ENCODE data around the gene HECTD4. TPM values are rescaled to one million over a fixed set of nuclear protein-coding genes. Genes with fewer than 3 reads are reported as not detected.
"Not testable (repeated sequence)": the region's sequence is repeated elsewhere in the genome, so short reads cannot be mapped to it uniquely, and the experiment has no call there.

Gene HECTD4
- total RNA-seq, 2 donors from 2014 or later, result 50.6 to 73.4 TPM

DNA sequence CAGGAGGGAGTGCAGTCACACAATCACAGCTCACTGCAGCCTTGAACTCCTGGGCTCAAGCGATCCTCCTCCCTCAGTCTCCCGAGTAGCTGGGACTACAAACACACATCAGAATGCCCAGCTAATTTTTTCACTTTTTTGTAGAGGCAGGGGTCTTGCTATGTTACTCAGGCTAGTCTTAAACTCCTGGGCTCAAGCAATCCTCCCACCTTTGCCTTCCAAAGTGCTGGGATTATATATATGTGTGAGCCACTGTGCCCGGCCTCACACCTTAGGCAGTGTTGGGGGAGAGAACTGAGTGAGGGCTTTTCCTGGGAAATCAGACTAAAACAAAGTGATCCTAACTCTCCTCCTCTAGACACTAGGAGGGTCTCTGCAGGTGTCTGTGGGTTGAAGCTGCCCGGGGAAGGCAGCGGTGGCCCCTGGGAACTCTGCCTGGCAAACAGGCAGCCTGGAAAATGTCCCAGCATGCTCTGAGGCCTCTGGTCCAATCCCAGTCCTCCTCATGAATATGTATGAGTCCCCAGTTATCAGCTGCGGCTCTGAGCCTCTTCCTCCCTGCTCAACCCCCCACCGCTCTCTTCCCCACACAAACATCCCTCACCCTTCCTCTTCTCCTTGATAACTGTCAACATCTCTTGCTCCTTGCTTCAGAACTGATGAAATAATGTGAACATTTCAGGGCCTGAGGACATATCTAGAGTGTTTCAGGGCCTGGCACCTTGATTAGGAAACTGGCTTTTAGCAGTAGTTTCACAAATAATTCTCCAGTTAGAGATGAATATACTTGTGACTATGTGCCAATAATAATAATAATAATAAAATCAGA lies 265.8 kb downstream of the HECTD4 start:
- intact Hi-C loops (cut with DNase I), result no loop called here
- Histone ChIP-seq H3K36me3 (no peaks in the 10 kb centered on the region), H3K4me3 (no peak overlapping the region), H3K4me1 (replicated peaks) (peaks cover 5% of the 10 kb centered on the region), H3K27me3 (replicated peaks; ENCODE audit: insufficient read depth) (no peaks in the 10 kb centered on the region), H3K9me3 (no peaks in the 10 kb centered on the region), H3K27ac (peak overlapping the region; percentile 34 to 57)
- TF ChIP-seq POLR2A (IDR thresholded peaks at IDR 0.05) (no peak), POLR2AphosphoS5 (IDR thresholded peaks at IDR 0.05) (no peak)
- TF ChIP-seq, protein P1, sequence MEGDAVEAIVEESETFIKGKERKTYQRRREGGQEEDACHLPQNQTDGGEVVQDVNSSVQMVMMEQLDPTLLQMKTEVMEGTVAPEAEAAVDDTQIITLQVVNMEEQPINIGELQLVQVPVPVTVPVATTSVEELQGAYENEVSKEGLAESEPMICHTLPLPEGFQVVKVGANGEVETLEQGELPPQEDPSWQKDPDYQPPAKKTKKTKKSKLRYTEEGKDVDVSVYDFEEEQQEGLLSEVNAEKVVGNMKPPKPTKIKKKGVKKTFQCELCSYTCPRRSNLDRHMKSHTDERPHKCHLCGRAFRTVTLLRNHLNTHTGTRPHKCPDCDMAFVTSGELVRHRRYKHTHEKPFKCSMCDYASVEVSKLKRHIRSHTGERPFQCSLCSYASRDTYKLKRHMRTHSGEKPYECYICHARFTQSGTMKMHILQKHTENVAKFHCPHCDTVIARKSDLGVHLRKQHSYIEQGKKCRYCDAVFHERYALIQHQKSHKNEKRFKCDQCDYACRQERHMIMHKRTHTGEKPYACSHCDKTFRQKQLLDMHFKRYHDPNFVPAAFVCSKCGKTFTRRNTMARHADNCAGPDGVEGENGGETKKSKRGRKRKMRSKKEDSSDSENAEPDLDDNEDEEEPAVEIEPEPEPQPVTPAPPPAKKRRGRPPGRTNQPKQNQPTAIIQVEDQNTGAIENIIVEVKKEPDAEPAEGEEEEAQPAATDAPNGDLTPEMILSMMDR (IDR thresholded peaks at IDR 0.05), result no peak
- 66% methylated on average over 6 of the region's 7 CpGs for WGBS
- no peak for DNase-seq (ENCODE audit: low spot score)

DNA sequence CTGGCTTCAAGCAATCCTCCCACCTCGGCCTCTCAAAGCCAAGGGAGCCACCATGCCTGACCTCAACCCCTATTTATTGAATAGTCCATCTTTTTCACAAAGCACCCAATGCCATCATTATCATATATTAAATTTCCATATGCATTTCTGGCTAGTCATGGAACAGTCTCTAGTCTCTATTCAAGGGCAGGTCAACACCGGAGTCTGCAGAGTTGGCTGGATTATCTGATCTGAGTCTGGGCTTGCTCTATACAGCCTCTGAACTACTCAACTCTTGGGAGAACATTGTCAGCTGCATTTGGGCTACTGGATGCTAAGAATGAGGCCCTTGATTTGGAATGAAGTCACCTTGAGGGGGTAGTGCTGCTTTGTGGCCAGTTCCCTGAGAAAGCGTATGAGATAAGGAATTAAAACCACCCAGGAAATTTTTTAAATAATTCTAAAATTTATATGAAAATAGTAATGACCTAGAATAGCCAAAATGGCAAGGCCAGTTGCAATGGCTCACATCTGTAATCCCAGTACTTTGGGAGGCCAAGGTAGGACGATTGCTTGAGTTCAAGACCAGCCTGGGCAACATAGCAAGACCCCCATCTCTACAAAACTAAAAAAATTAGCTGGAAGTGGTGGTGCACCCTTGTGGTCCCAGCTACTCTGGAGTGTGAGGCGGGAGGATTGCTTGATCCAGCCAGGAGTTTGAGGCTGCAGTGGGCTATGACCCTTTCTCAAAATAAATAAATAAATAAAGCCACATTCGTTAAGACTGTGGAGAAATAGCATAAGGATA lies 266.8 kb downstream of the HECTD4 start:
- TF ChIP-seq POLR2AphosphoS5 (IDR thresholded peaks at IDR 0.05) (no peak), POLR2A (IDR thresholded peaks at IDR 0.05) (no peak)
- TF ChIP-seq, protein P1 (IDR thresholded peaks at IDR 0.05), result no peak
- intact Hi-C loops (cut with DNase I), result no loop called here
- Histone ChIP-seq H3K36me3 (no peaks in the 10 kb centered on the region), H3K9me3 (no peaks in the 10 kb centered on the region), H3K27ac (no peak overlapping the region), H3K4me3 (no peak overlapping the region), H3K27me3 (replicated peaks; ENCODE audit: insufficient read depth) (no peaks in the 10 kb centered on the region), H3K4me1 (replicated peaks) (peaks cover 5% of the 10 kb centered on the region)
- 93% methylated on average over 6 of the region's 6 CpGs for WGBS
- no peak for DNase-seq (ENCODE audit: low spot score)

DNA sequence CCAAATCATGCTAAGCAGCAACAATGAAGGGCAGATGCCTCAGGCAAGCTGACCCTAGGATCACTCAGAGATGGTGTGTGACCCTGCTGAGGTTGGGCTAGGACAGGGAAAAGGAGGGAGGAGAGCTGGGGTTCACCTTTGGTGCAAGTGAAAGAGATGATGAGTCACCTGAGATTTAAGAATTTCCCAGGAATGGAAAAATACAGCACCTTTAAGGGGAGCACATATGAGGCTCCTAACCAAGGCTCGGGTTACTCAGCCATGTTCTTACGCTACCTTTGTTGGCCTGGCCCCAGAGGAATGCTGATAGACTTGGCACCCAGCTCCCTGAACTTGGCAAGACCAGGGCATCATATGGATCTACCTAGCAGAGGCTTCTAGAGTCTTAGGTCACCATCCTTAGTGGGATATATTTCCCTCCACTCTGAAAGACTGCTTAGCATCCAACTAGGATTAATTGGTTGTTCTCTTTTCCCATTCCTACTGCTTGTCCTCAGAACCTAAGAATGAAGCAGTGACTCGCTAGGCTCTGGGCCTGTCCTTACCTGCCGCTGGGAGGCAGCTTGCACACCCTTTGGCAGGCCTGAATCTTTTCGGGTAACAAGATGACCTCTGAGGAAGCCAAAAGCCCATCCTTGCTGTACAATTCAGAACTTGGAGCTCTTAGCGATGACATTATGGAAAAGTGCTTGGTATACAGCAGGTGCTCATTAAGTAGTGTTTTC lies 269.7 kb downstream of the HECTD4 start:
- intact Hi-C loops (cut with DNase I), result no loop called here
- no peak for TF ChIP-seq POLR2A (IDR thresholded peaks at IDR 0.05)
- peak; percentile 46 for TF ChIP-seq POLR2AphosphoS5 (IDR thresholded peaks at IDR 0.05)
- TF ChIP-seq, protein P1 (IDR thresholded peaks at IDR 0.05), result peak in 2 of 4 experiments; percentile 9 to 35
- peak; percentile 73 for DNase-seq (ENCODE audit: low spot score)
- Histone ChIP-seq H3K4me3 (no peak overlapping the region), H3K36me3 (no peaks in the 10 kb centered on the region), H3K27ac (peak overlapping the region; percentile 41 to 51), H3K9me3 (no peaks in the 10 kb centered on the region), H3K27me3 (replicated peaks; ENCODE audit: insufficient read depth) (no peaks in the 10 kb centered on the region), H3K4me1 (replicated peaks) (peaks cover 5% of the 10 kb centered on the region)
- 56% methylated on average over 6 of the region's 6 CpGs for WGBS

DNA sequence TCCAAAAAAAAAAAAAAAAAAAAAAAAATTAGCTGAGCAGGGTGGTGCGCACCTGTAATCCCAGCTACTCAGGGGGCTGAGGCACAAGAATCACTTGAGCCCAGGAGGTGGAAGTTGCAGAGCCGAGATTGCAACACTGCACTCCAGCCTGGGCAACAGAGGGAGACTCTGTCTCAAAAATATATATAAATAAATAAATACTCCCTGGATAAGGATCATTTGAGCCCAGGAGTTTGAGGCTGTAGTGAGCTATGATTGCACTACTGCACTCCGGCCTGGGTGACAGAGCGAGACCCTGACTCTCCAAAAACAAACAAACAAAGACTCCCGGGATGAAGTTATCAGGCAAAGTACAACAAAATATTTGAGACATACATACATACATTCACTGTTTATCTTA lies 270.3 kb downstream of the HECTD4 start:
- H3K27me3 ChIP-seq (replicated peaks; ENCODE audit: insufficient read depth), result no peaks in the 10 kb centered on the region
- H3K4me1 ChIP-seq (replicated peaks), result peaks cover 5% of the 10 kb centered on the region
- TF ChIP-seq, protein P1 (IDR thresholded peaks at IDR 0.05), result peak in 1 of 4 experiments; percentile 37
- no peak for TF ChIP-seq POLR2AphosphoS5 (IDR thresholded peaks at IDR 0.05)
- intact Hi-C loops (cut with DNase I), result no loop called here
- H3K4me3 ChIP-seq, result no peak overlapping the region
- H3K27ac ChIP-seq, result peak overlapping the region; percentile 41 to 51
- 73% methylated on average over 5 of the region's 5 CpGs for WGBS
- H3K36me3 ChIP-seq, result no peaks in the 10 kb centered on the region
- no peak for DNase-seq (ENCODE audit: low spot score)
- no peaks in the 10 kb centered on the region for H3K9me3 ChIP-seq

DNA sequence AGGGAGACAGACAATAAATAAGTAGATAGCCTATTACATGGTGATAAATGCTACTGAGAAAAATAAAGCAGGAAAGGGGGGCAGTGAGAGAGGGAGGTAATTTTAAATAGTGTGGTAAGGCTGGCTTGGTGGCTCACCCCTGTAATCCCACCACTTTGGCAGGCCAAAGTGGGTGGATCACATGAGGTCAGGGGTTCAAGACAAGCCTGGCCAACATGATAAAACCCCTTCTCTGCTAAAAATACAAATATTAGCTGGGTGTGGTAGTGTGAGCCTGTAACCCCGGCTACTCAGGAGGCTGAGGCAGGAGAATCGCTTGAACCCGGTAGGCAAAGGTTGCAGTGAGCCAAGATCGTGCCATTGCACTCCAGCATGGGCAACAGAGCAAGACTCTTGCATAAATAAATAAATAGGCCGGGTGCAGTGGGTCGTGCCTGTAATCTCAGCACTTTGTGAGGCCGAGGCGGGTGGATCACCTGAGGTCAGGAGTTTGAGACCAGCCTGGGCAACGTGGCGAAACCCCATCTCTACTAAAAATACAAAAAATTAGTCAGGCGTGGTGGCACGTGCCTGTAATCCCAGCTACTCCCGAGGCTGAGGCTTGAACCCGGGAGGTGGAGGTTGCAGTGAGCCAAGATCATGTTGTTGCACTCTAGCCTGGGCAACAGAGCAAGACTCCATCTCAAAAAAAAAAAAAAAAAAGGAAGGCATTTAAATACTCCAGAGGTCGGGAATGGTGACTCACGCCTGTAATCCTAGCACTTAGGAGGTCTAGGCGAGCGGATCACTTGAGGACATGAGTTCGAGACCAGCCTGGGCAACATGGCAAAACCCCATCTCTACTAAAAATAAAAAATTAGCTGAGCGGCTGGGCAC lies 271.2 kb downstream of the HECTD4 start:
- H3K4me3 ChIP-seq; intact Hi-C loops (cut with DNase I); DNase-seq (ENCODE audit: low spot score); H3K9me3 ChIP-seq; H3K27me3 ChIP-seq (replicated peaks; ENCODE audit: insufficient read depth); H3K4me1 ChIP-seq (replicated peaks); H3K36me3 ChIP-seq: not testable (repeated sequence)
- peak overlapping the region in 1 of 2 donors; percentile 96 for H3K27ac ChIP-seq
- WGBS, result 90% methylated on average over 20 of the region's 20 CpGs
